GM12878 (cell line): Measurements from ENCODE around the gene LBHD1. TPM values are rescaled to one million over a fixed set of nuclear protein-coding genes. Genes with fewer than 3 reads are reported as not detected.
"Not testable (repeated sequence)": the region's sequence is repeated elsewhere in the genome, so short reads cannot be mapped to it uniquely, and the experiment has no call there.

Source experiments
- ATAC-seq: fragments of 200-7000 bp; cut with Tn5 transposase; 3 replicates; pipeline ENCODE4 v1.9.1; 2020; ENCODE audit warnings: mild to moderate bottlenecking, moderate library complexity
- BruUV-seq: library from RNA; stranded (reverse); fragments of 400-500 nt; replicated peaks from 2 replicates; lab custom pipeline; 2021; lab: Mats Ljungman, UMichigan
- CTCF ChIA-PET: fragments of 300-600 bp; sonication (Branson Sonifier 250); formaldehyde crosslinking; extraction: SDS; loops from one replicate; lab custom pipeline; 2021; ENCODE audit warnings: inconsistent platforms; lab: Yijun Ruan, JAX
- POLR2A ChIA-PET: fragments of 350-600 bp; formaldehyde crosslinking; extraction: SDS; loops from one replicate; lab custom pipeline; 2021; ENCODE audit warnings: inconsistent platforms; lab: Charles Lee
- RAD21 ChIA-PET: fragments of 300-600 bp; sonication (Branson Sonifier 250); formaldehyde crosslinking; loops from one replicate; lab custom pipeline; 2023; ENCODE audit warnings: antibody characterized with exemption; ENCODE audit not compliant: unreplicated experiment; lab: Charles Lee
- SMC1A ChIA-PET: fragments of 300-600 bp; sonication (Branson Sonifier 250); formaldehyde crosslinking; loops from one replicate; lab custom pipeline; 2023; ENCODE audit not compliant: unreplicated experiment, uncharacterized antibody; lab: Charles Lee
- DNase-seq: peaks from one replicate; pipeline ENCODE4 v3.0.0-alpha.2; 2011; ENCODE audit warnings: low read depth, low spot score
- FAIRE-seq: peaks from 3 replicates; lab custom pipeline; 2011; peaks lifted over from hg19 to GRCh38; lab: Jason Lieb, UNC
- H2AFZ ChIP-seq: 2 replicates; pipeline ENCODE4 v1.6.0; 2011; ENCODE audit warnings: low read depth, low read length, control low read depth; ENCODE audit not compliant: control insufficient read depth
- H3K27ac ChIP-seq: 2 replicates; pipeline ENCODE4 v1.5.1; 2011; ENCODE audit warnings: control low read depth; ENCODE audit not compliant: control insufficient read depth, insufficient read depth
- H3K27me3 ChIP-seq, 2 experiments: replicated peaks in 1 of 2; 2 replicates each; pipeline versions ENCODE4 v1.6.0 to v1.6.1; 2011; ENCODE audit warnings: low read length in 1 of 2; ENCODE audit not compliant: control insufficient read depth in 2 of 2, insufficient read depth in 2 of 2
- H3K36me3 ChIP-seq, 2 experiments: 2 replicates each; pipeline ENCODE4 v1.5.1; 2011; ENCODE audit warnings: low read length in 1 of 2; ENCODE audit not compliant: control insufficient read depth in 2 of 2, insufficient read depth in 2 of 2
- H3K4me1 ChIP-seq: 2 replicates; pipeline ENCODE4 v1.6.1; 2011; ENCODE audit warnings: mild to moderate bottlenecking, low read length, moderate library complexity, mixed read lengths; ENCODE audit not compliant: control insufficient read depth, insufficient read depth
- H3K4me2 ChIP-seq: 2 replicates; pipeline ENCODE4 v1.6.0; 2011; ENCODE audit warnings: control low read depth; ENCODE audit not compliant: control insufficient read depth, insufficient read depth
- H3K4me3 ChIP-seq: fragments of 200-600 bp; sonication (generic); 2 replicates; pipeline ENCODE4 v1.5.1; 2016
- H3K79me2 ChIP-seq: 2 replicates; pipeline ENCODE4 v1.6.0; 2011; ENCODE audit warnings: low read length; ENCODE audit not compliant: control insufficient read depth, insufficient read depth
- H3K9ac ChIP-seq: 2 replicates; pipeline ENCODE4 v1.8.0; 2011; ENCODE audit warnings: low read length, control low read depth, mixed read lengths; ENCODE audit not compliant: control insufficient read depth, insufficient read depth
- H3K9me3 ChIP-seq: replicated peaks from 3 replicates; pipeline ENCODE4 v1.5.1; 2011; ENCODE audit warnings: mild to moderate bottlenecking, low read length; ENCODE audit not compliant: control insufficient read depth, insufficient read depth
- H4K20me1 ChIP-seq: 2 replicates; pipeline ENCODE4 v1.6.0; 2011; ENCODE audit not compliant: control insufficient read depth, insufficient read depth
- ELK1 ChIP-seq: IDR thresholded peaks from 2 replicates; pipeline ENCODE4 v1.6.1; 2012; ENCODE audit warnings: low read depth, low read length, improper control_type of control experiment
- MLLT1 ChIP-seq: fragments of 450-650 bp; IDR thresholded peaks from 2 replicates; pipeline ENCODE4 v1.6.1; 2016; ENCODE audit warnings: mild to moderate bottlenecking
- WGBS: methylation state at CpG from one replicate; pipeline ENCODE4 v1.1.6; 2016; ENCODE audit warnings: low lambda C conversion rate; ENCODE audit not compliant: insufficient replicate concordance, insufficient coverage; ENCODE audit errors: missing lambda C conversion rate; 5-methylcytosine and 5-hydroxymethylcytosine counted together
- in situ Hi-C: fragments of 300-500 bp; cut with MboI; formaldehyde crosslinking; loops from 9 replicates; pipeline ENCODE4 v1.14.3; 2018; ENCODE audit warnings: mixed read lengths
- intact Hi-C: fragments of 100-400 bp; cut with micrococcal nuclease; formaldehyde crosslinking; loops from one replicate; pipeline ENCODE4 v1.14.2; 2022; ENCODE audit not compliant: unreplicated experiment
- polyA plus RNA-seq, 11 experiments: library from polyadenylated mRNA; depleted of rRNA in 4 of 11; unstranded in 6 of 11; stranded (reverse) in 5 of 11; fragments of >200 nt; fragmentation: Nextera tagmentation in 4 of 11; fragmentation: Illumina TruSeq in 1 of 11; extraction: Ambion mirVana in 4 of 11; extraction: Trizol in 1 of 11; gene quantifications; 1 replicate in 1 of 11; 2 replicates in 10 of 11; pipeline versions ENCODE4 v1.2.1 to v1.2.3, GENCODE V29; 2011 to 2016; ENCODE audit warnings: inconsistent platforms in 2 of 11, missing spikeins in 2 of 11, low read depth in 1 of 11
- total RNA-seq, 4 experiments: library from RNA; depleted of rRNA in 3 of 4; stranded (reverse); fragments of >200 nt in 3 of 4; fragmentation: Illumina TruSeq in 1 of 4; extraction: Trizol in 1 of 4; gene quantifications; 2 replicates each; pipeline versions ENCODE4 v1.2.1 to v1.2.3, GENCODE V29; 2013 to 2021

Gene LBHD1
- total and polyA plus RNA-seq, 10 of the 15 experiments (the other 5 are each of a cell fraction or from before 2014, with no cell fraction given), result 0.79 to 12.0 (median 7.6) TPM

- DNase-seq (no peak), FAIRE-seq (no peak), ATAC-seq (peak; percentile 16)
- BruUV-seq, result TSS peak; percentile 85
- SMC1A ChIA-PET, result interaction anchor here (1.0 to 5.0 kb wide), 4 partner anchors 12 to 75 kb away, joined by 3 to 41 read pairs (median 4); partner anchors contain the start of genes C11orf98, CSKMT, HNRNPUL2 and TTC9C
- CTCF ChIA-PET, result interaction anchor here (1.0 kb wide), 2 partner anchors 13 to 61 kb away, joined by 3 to 4 read pairs; partner anchors contain the start of genes C11orf98, CSKMT and TUT1
- H3K27me3 ChIP-seq, result no peaks in the 10 kb centered on the region
- H3K4me3 ChIP-seq, result peak overlapping the region; percentile 98
- H3K4me2 ChIP-seq, result peak overlapping the region; percentile 83
- whole genome bisulfite sequencing, result 14% methylated on average over 16 of the region's 16 CpGs
- in situ Hi-C loops, result no loop called here
- no peaks in the 10 kb centered on the region for H3K9me3 ChIP-seq
- TF ChIP-seq ELK1, result no peak
- 0 out of 2 replicates have a peak, but pooled peaks have one; percentile 26 for TF ChIP-seq MLLT1
- H3K36me3 ChIP-seq, result peaks cover 5 to 13% of the 10 kb centered on the region in 2 experiments; a peak in 2 of 4 replicates
- H2AFZ ChIP-seq, result peak overlapping the region; percentile 82
- intact Hi-C loops, result loop anchor here (1.0 kb wide), 1 partner anchor 12 kb away; no protein-coding TSS in a partner anchor
- peaks cover 23% of the 10 kb centered on the region for H3K79me2 ChIP-seq
- RAD21 ChIA-PET, result interaction anchor here (1.0 to 1.4 kb wide), 3 partner anchors 12 to 60 kb away, joined by 4 to 26 read pairs (median 5); partner anchors contain the start of genes B3GAT3, C11orf98 and CSKMT
- H4K20me1 ChIP-seq, result no peaks in the 10 kb centered on the region; the same call in 1 of the 2 replicates
- peak overlapping the region; percentile 93 for H3K27ac ChIP-seq
- peaks cover 6% of the 10 kb centered on the region for H3K4me1 ChIP-seq
- H3K9ac ChIP-seq, result peak overlapping the region; percentile 97
- POLR2A ChIA-PET, result interaction anchor here (0.7 to 14.6 kb wide), 12 partner anchors 11 to 206 kb away, joined by 3 to 295 read pairs (median 4); partner anchors contain the start of genes B3GAT3, C11orf98, CSKMT and HNRNPUL2
Measured at GRCh38 chr11:62652161-62653006, 19.7 kb downstream of the LBHD1 start.

GRCh38 chr11:62650283-62650682, 21.8 kb downstream of the LBHD1 start:
- H4K20me1 ChIP-seq, H3K4me3 ChIP-seq, ATAC-seq, H2AFZ ChIP-seq, H3K4me2 ChIP-seq, intact Hi-C loops, H3K27me3 ChIP-seq, BruUV-seq, H3K27ac ChIP-seq, H3K4me1 ChIP-seq, H3K9ac ChIP-seq, in situ Hi-C loops, H3K9me3 ChIP-seq, DNase-seq, FAIRE-seq: not testable (repeated sequence)
- ChIA-PET RAD21 (interaction anchor here (1.1 to 1.3 kb wide), 2 partner anchors 22 to 226 kb away, joined by 3 to 4 read pairs; partner anchors contain the start of genes LBHD1 and UQCC3), POLR2A (interaction anchor here (1.0 to 14.6 kb wide), 3 partner anchors 20 to 73 kb away, joined by 3 to 295 read pairs (median 4); partner anchors contain the start of genes C11orf98, CSKMT, LBHD1 and UQCC3), CTCF (interaction anchor here (1.0 to 1.2 kb wide), 4 partner anchors 24 to 226 kb away, joined by 3 to 4 read pairs (median 4); no protein-coding TSS in a partner anchor), SMC1A (interaction anchor here (0.6 to 1.6 kb wide), 4 partner anchors 14 to 70 kb away, joined by 3 to 6 read pairs (median 4); partner anchors contain the start of genes C11orf98, LBHD1, TUT1 and UQCC3)
- H3K36me3 ChIP-seq, result peaks cover 5 to 13% of the 10 kb centered on the region in 2 experiments; a peak in 3 of 4 replicates
- WGBS, result 91% methylated on average over 12 of the region's 12 CpGs
- peaks cover 35% of the 10 kb centered on the region for H3K79me2 ChIP-seq
